Upper lobe of left lung (tissue), 4 donors: ENCODE results near the gene OR5W2.
"Not testable (repeated sequence)": the region's sequence is repeated elsewhere in the genome, so short reads cannot be mapped to it uniquely, and the experiment has no call there.

ENCODE experiments used
- EP300 ChIP-seq, 4 donors: sonication (generic); formaldehyde crosslinking; IDR thresholded peaks; one replicate each; pipeline ENCODE4 v1.5.1; 2017; ENCODE audit warnings: antibody characterized with exemption in 4 of 4, control low read depth in 2 of 4
- POLR2A ChIP-seq, 4 donors: fragments of 450-650 bp; IDR thresholded peaks; one replicate each; pipeline ENCODE4 v1.5.1; 2016 to 2017; ENCODE audit warnings: antibody characterized with exemption in 4 of 4, mild to moderate bottlenecking in 2 of 4
- TF ChIP-seq, protein P1 (sequence below), 6 experiments: fragments of 450-650 bp in 4 of 6; fragments of 200-600 bp in 2 of 6; sonication (generic) in 2 of 6; IDR thresholded peaks; one replicate each; pipeline ENCODE4 v1.5.1; 2016 to 2019; ENCODE audit warnings: antibody characterized with exemption in 6 of 6

- not testable (repeated sequence) for TF ChIP-seq POLR2A, EP300 (IDR thresholded peaks at IDR 0.05)
- TF ChIP-seq, protein P1, sequence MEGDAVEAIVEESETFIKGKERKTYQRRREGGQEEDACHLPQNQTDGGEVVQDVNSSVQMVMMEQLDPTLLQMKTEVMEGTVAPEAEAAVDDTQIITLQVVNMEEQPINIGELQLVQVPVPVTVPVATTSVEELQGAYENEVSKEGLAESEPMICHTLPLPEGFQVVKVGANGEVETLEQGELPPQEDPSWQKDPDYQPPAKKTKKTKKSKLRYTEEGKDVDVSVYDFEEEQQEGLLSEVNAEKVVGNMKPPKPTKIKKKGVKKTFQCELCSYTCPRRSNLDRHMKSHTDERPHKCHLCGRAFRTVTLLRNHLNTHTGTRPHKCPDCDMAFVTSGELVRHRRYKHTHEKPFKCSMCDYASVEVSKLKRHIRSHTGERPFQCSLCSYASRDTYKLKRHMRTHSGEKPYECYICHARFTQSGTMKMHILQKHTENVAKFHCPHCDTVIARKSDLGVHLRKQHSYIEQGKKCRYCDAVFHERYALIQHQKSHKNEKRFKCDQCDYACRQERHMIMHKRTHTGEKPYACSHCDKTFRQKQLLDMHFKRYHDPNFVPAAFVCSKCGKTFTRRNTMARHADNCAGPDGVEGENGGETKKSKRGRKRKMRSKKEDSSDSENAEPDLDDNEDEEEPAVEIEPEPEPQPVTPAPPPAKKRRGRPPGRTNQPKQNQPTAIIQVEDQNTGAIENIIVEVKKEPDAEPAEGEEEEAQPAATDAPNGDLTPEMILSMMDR (IDR thresholded peaks at IDR 0.05): not testable (repeated sequence)
Observed at GRCh38 chr11:55867354-55867753, 47.0 kb downstream of the OR5W2 start.
